Ovary (tissue), 9 donors: Measurements from ENCODE around the gene ASCL5. TPM values are rescaled to one million over a fixed set of nuclear protein-coding genes. Genes with fewer than 3 reads are reported as not detected.

ENCODE experiments used
- DNase-seq, 5 donors: peaks; one replicate each; pipeline ENCODE4 v3.0.0-alpha.2; 2019 to 2020
- H3K27ac ChIP-seq, 2 donors: fragments of 200-600 bp; one replicate each; pipeline versions ENCODE4 v1.5.1 to v1.8.0; 2019 to 2022
- H3K27me3 ChIP-seq: fragments of 200-600 bp; one replicate; pipeline ENCODE4 v1.8.0; 2022
- H3K36me3 ChIP-seq: fragments of 200-600 bp; sonication (generic); one replicate; pipeline ENCODE4 v1.5.1; 2019
- H3K4me1 ChIP-seq: one replicate; pipeline ENCODE4 v1.8.1; 2013; ENCODE audit warnings: mild to moderate bottlenecking, moderate library complexity; ENCODE audit not compliant: insufficient read depth
- H3K4me3 ChIP-seq: fragments of 200-600 bp; sonication (generic); one replicate; pipeline ENCODE4 v1.5.1; 2017
- H3K9me3 ChIP-seq, 2 donors: fragments of 200-600 bp in 1 of 2; sonication (generic) in 1 of 2; one replicate each; pipeline versions ENCODE4 v1.5.1 to v1.8.1; 2013 to 2019; ENCODE audit warnings: mild to moderate bottlenecking in 1 of 2, moderate library complexity in 1 of 2
- EP300 ChIP-seq: sonication (generic); formaldehyde crosslinking; IDR thresholded peaks from one replicate; pipeline ENCODE4 v1.6.1; 2017; ENCODE audit warnings: antibody characterized with exemption
- POLR2A ChIP-seq: fragments of 450-650 bp; IDR thresholded peaks from one replicate; pipeline ENCODE4 v1.6.1; 2017; ENCODE audit warnings: antibody characterized with exemption, mild to moderate bottlenecking, moderate library complexity
- whole genome bisulfite sequencing, 3 donors: extraction: QIAGEN DNeasy Blood & Tissue Kit in 1 of 3; methylation state at CpG; one replicate each; pipeline versions ENCODE4 v1.1.5 to v1.1.7; 2013 to 2017; 5-methylcytosine and 5-hydroxymethylcytosine counted together
- intact Hi-C, 4 donors: fragments of 100-400 bp; cut with DNase I; formaldehyde crosslinking; loops; one replicate each; pipeline versions ENCODE4 v1.11.0 to v1.15.1; 2022 to 2023
- polyA plus RNA-seq, 2 donors: library from polyadenylated mRNA; stranded (reverse); fragments of 200-250 nt in 1 of 2; fragments of 350-450 nt in 1 of 2; fragmentation: Illumina TruSeq in 1 of 2; extraction: RNeasy Lipid Tissue Mini Kit (QIAGEN cat#74804) in 1 of 2; gene quantifications; one replicate each; pipeline ENCODE4 v1.2.3, GENCODE V29; 2013 to 2014
- total RNA-seq, 7 donors: library from RNA; depleted of rRNA in 2 of 7; stranded (reverse); fragments of >200 nt in 2 of 7; fragmentation: NEBNext Ultra II Directional in 3 of 7; extraction: Animal tissue kit (Norgen Biotek cat#: 25700) in 3 of 7; gene quantifications; one replicate each; pipeline versions ENCODE4 v1.1.0 to v1.2.4, GENCODE V29; 2016 to 2023
- TF ChIP-seq, protein P1 (sequence below), 3 donors: fragments of 450-650 bp in 2 of 3; fragments of 200-600 bp in 1 of 3; IDR thresholded peaks; one replicate each; pipeline versions ENCODE4 v1.5.1 to v1.8.0; 2016 to 2022; ENCODE audit warnings: antibody characterized with exemption in 3 of 3, mild to moderate bottlenecking in 1 of 3
- donor health status: DM: no; HTN: no; CAD: no; lungs with moderate emphysema.
- donor health status: DM: no; HTN: no; CAD: no.
- donor health status: Bipolar disorder and iron deficiency.
- donor health status: DM: yes; HTN: yes; CAD: no.
- donor health status: DM: no; HTN: no; CAD: no.
- donor health status: DM: yes; HTN: yes; CAD: no.

The ASCL5 gene
- total and polyA plus RNA-seq, 9 donors: 0.06 TPM; not detected in 8

GRCh38 chr1:201131398-201131797 lies 4.4 kb upstream of the ASCL5 start:
- H3K4me1 ChIP-seq: peaks cover 2% of the 10 kb centered on the region
- no peak for TF ChIP-seq EP300
- TF ChIP-seq POLR2A: no peak
- TF ChIP-seq, protein P1, sequence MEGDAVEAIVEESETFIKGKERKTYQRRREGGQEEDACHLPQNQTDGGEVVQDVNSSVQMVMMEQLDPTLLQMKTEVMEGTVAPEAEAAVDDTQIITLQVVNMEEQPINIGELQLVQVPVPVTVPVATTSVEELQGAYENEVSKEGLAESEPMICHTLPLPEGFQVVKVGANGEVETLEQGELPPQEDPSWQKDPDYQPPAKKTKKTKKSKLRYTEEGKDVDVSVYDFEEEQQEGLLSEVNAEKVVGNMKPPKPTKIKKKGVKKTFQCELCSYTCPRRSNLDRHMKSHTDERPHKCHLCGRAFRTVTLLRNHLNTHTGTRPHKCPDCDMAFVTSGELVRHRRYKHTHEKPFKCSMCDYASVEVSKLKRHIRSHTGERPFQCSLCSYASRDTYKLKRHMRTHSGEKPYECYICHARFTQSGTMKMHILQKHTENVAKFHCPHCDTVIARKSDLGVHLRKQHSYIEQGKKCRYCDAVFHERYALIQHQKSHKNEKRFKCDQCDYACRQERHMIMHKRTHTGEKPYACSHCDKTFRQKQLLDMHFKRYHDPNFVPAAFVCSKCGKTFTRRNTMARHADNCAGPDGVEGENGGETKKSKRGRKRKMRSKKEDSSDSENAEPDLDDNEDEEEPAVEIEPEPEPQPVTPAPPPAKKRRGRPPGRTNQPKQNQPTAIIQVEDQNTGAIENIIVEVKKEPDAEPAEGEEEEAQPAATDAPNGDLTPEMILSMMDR (IDR thresholded peaks at IDR 0.05): no peak
- H3K27ac ChIP-seq: no peak overlapping the region
- 43 to 62% (median 54%) methylated on average over 4 of the region's 4 CpGs for WGBS, 3 donors
- no peaks in the 10 kb centered on the region for H3K27me3 ChIP-seq
- H3K36me3 ChIP-seq: no peaks in the 10 kb centered on the region
- H3K4me3 ChIP-seq: no peak overlapping the region
- no peak for DNase-seq
- H3K9me3 ChIP-seq: no peaks in the 10 kb centered on the region
- intact Hi-C loops: no loop called here

DNA sequence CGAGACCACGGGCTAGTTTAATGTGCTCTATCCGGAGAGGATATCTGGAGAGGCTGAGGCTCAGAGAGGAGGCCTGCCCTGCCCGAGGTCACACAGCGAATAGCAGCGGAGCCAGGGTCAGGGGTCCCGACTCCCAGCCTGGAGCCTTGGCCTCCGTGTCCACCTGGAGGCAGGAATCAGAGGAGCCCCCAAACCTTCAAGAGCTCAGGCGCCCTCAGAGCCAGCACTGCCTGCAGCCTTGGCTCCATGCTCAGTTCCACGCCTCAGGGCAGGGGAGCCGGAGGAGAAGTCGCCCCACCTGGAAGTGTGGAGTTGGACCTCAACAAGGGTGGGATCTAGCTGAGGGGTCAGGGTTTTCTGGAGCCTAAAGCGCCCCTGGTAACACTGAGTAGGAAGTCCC lies 2.0 kb upstream of the ASCL5 start:
- Histone ChIP-seq H3K27me3 (no peaks in the 10 kb centered on the region), H3K4me1 (peaks cover 10% of the 10 kb centered on the region), H3K4me3 (no peak overlapping the region), H3K9me3 (no peaks in the 10 kb centered on the region), H3K36me3 (no peaks in the 10 kb centered on the region), H3K27ac (no peak overlapping the region)
- no peak for DNase-seq
- intact Hi-C loops: no loop called here
- TF ChIP-seq POLR2A (no peak), EP300 (no peak)
- TF ChIP-seq, protein P1 (IDR thresholded peaks at IDR 0.05): no peak
- WGBS, 3 donors: 93 to 94% (median 93%) methylated on average over 13 of the region's 13 CpGs

GRCh38 chr1:201128476-201128875 lies 1.5 kb upstream of the ASCL5 start:
- intact Hi-C loops: no loop called here
- Histone ChIP-seq H3K27ac (no peak overlapping the region), H3K27me3 (no peaks in the 10 kb centered on the region), H3K9me3 (no peaks in the 10 kb centered on the region), H3K4me3 (no peak overlapping the region), H3K4me1 (peaks cover 10% of the 10 kb centered on the region), H3K36me3 (no peaks in the 10 kb centered on the region)
- WGBS, 3 donors: 86 to 93% (median 91%) methylated on average over 9 of the region's 9 CpGs
- DNase-seq: no peak
- TF ChIP-seq EP300 (no peak), POLR2A (no peak)
- TF ChIP-seq, protein P1 (IDR thresholded peaks at IDR 0.05): no peak

DNA sequence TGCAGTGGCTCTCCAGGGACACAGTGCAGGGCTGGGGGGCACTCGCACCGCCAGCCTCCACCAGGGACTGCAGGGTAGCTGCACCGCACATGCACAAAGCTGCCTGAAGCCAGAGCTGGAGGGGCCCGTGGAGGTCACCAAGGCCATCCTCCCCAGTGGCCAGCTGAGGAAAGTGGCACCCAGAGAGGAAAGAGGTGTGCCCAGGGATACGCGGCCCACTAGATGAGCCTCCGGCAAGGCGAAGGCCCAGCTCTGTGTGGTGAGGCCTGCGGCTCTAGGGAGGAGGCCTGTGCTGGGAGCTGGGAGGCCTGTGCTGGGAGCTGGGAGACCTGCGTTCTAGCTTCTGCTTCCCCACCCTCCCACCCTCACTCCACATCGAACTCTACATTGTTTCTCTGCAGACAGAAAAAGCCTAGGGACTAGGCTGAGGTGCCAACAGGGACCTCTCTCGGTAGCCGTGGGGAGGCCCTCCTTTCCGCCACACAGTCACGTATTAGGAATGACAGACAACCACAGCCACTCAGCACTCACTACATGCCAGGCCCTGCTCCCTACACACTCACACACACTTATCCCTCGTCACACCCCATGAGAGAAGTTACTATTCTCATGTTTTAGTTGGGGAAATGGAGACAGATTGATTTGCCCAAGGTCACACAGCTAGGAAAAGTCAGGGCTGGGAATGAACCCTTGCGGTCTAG lies 921 bp upstream of the ASCL5 start:
- no peak for DNase-seq
- H3K9me3 ChIP-seq: no peaks in the 10 kb centered on the region
- intact Hi-C loops: no loop called here
- H3K4me3 ChIP-seq: no peak overlapping the region
- WGBS, 3 donors: 90 to 92% (median 91%) methylated on average over 17 of the region's 17 CpGs
- H3K4me1 ChIP-seq: peaks cover 10% of the 10 kb centered on the region
- no peaks in the 10 kb centered on the region for H3K27me3 ChIP-seq
- no peak overlapping the region for H3K27ac ChIP-seq
- TF ChIP-seq, protein P1 (IDR thresholded peaks at IDR 0.05): no peak
- TF ChIP-seq POLR2A (no peak), EP300 (no peak)
- no peaks in the 10 kb centered on the region for H3K36me3 ChIP-seq
